HG02981 (cell line): ENCODE results near the gene EFHD2.
A peak's percentile ranks its signal among the peaks of the same experiment; 100 is the strongest.
"Not testable (repeated sequence)": the region's sequence is repeated elsewhere in the genome, so short reads cannot be mapped to it uniquely, and the experiment has no call there.

Source experiments
- ATAC-seq: cut with Tn5 transposase; IDR thresholded peaks from one replicate; pipeline ENCODE4 v1.9.1; 2021; ENCODE audit warnings: mild to moderate bottlenecking, moderate library complexity; ENCODE audit not compliant: unreplicated experiment

Gene EFHD2

GRCh38 chr1:15411593-15412137 is 2.0 kb downstream of the EFHD2 start:
- ATAC-seq: peak; percentile 52

- ATAC-seq: no peak
Observed at GRCh38 chr1:15412175-15412800, 2.6 kb downstream of the EFHD2 start.

- ATAC-seq: no peak
Observed at GRCh38 chr1:15412843-15413242, 3.2 kb downstream of the EFHD2 start.

DNA sequence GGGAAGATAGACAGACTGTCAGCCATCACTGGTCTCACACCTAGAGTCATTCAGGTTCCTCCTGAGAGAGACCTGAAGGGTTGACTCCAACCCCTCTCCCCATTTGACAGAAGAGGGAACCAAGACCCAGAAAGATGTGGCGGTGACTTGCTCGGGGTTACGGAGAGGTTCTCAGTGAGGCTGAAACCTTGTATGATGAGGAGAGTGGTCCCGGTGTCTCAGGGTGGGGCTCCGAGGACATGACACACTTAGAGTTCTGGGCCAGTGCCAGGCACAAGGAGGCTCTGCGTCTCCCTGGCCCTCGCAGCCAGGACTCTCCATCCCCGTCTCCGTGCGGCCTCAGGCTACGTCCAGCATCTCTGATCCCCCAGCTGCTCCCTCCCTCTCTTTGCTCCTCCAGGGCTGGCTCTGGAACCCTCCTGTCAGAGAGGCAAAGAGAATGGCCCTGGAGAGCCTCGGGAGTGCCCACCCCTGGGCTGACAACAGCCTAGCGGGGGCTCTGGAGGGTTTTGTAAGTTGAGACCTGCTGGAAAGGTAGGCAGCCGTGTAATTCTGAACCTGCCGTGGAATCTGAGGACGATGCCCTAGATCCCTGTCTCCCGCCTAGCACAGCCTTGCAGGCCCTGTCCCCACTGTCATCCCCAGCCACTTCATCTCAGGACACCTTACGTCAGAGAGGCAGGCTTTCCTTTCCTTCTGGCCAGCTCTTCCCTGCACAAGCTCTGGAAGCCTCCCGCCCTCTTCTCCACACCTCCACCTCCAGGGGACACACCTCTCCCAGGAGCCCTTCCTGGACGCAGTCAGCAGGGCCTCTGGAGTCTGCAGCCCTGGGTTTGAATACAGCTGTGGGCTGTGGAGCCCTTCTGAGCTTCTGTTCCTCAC is 4.1 kb downstream of the EFHD2 start:
- no peak for ATAC-seq

GRCh38 chr1:15414445-15414983 is 4.8 kb downstream of the EFHD2 start:
- ATAC-seq: no peak

GRCh38 chr1:15417059-15417934 is 7.6 kb downstream of the EFHD2 start:
- ATAC-seq: peak; percentile 39

DNA sequence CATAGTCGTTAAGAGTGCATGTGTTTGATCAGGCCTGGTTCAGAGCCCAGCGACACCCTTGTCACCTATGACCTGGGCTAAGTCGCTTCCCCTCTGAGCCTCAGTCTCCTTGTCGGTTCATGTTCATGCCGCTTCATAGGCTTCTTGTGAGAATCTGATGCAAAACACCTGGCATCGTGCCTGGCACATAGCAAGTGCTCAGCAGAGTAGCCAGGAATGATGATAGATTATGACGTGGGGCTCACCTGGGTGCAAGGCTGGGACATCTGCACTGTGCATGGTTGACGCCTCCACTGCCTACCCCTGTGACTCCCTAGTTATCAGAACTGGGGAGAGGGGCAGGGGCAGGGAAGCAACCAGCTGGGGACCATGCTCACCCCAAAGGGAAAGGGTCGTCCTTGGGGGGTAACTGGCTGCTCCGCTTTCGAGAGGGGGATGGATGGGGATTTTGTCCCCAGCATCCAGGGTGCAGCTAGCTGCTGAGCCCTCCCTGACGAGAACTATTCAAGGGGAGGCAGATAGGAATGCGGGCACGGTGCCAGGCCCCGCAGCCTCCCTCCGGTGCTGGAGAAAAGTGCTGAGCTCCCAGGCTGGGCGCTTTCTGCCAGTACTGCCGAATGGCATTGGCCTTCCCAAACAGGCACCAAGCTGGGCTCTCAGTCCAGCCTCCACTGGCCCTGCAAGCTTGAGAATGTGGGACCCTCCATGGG is 9.3 kb downstream of the EFHD2 start:
- no peak for ATAC-seq

DNA sequence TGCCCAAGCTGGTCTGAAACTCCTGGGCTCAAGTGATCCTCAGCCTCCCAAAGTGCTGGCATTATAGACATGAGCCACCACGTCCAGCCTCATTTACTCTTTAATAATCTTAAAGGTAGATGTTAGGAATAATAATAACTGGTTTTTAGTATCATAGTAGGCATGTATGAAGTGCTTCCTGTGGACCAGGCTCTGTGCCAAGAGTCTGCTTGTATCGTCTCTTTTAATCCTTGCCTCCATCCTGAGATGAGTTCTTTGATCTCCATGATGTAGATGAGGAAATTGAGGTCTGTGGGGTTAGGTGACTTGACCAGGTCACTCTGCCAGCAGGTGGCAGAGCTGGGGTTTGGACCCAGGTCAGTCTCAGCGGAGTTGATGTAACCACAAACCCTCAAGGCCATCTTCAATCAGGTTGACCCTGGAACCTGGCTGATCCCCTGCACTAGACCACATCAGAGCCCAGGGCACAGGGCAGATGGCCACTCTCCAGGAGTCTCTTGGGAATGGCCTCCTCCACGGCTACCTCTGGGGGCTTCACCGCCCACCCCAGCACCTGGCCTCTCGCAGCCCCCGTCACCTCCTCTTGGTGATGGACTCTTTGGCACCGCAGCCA is 11.3 kb downstream of the EFHD2 start:
- ATAC-seq: no peak

DNA sequence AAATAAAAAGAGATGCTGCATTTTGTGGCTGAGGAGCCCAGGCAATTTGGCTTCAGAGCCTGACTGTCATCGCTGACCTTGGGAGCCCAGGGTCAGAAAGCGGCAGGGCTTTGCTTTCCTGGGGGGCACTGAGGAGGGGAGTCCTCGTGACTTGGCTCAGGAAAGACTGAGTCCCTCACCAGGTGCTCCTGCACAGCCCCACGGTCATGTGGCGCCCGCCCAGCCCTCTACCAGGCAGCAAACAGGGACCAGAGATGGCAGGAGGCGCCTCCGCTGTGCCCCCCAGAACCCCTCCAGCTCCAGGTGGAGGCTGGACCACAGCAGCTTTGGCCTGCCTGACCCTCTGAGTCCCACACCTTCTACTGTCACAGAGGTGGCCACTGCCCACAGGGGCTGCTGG is 13.2 kb downstream of the EFHD2 start:
- ATAC-seq: no peak

DNA sequence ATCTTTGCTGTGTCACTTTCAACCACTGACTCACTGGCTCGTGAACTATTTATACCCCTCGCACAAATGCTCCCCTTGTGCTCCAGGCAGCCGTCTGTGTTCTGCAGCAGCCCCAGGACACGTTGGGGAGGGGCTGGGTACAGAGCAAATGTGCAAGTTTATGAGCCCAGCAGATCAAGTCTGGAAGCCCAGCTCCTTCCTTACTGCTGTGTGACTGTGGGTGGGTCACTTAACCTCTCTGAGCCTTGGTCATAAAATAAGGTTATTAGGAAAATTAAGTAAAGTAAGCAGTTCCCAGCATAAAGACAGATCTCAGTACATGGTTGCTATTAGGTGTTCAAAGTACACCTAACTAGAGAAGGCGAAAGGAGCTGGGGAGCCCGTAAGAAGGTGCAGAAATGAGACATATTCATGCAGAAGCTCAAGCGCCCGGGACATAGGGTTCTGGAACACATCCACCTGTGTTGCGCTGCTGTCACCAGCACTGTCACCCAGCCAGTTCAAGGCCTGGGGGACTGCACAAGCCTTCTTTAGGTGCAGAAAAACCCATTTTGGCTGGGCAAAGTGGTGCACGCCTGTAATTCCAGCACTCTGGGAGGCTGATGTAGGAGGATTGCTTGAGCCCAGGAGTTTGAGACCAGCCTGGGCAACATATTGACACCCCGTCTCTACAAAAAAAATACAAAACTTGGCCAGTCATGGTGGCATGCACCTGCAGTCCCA is 13.8 kb downstream of the EFHD2 start:
- no peak for ATAC-seq

GRCh38 chr1:15424146-15424667 is 14.5 kb downstream of the EFHD2 start:
- ATAC-seq: no peak

DNA sequence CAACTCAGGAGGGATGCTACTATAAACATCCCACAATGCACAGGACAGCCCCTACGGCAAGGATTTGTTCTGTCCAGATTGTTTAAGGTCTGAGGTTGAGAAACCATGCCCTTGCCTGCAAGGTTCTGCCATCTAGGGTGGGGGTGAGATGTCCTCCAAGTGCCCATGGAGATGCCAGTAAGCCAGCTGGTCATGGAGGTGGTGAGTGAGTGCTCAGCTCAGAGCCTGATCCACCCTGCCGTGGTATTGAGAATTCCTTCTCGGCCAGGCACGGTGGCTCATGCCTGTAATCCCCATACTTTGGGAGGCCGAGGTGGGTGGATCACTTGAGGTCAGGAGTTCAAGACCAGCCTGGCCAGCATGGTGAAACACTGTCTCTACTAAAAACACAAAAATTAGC is 15.3 kb downstream of the EFHD2 start:
- no peak for ATAC-seq

GRCh38 chr1:15425521-15425920 is 15.8 kb downstream of the EFHD2 start:
- no peak for ATAC-seq

GRCh38 chr1:15425958-15426357 is 16.3 kb downstream of the EFHD2 start:
- ATAC-seq: no peak

GRCh38 chr1:15426492-15427279 is 17.0 kb downstream of the EFHD2 start:
- ATAC-seq: no peak

DNA sequence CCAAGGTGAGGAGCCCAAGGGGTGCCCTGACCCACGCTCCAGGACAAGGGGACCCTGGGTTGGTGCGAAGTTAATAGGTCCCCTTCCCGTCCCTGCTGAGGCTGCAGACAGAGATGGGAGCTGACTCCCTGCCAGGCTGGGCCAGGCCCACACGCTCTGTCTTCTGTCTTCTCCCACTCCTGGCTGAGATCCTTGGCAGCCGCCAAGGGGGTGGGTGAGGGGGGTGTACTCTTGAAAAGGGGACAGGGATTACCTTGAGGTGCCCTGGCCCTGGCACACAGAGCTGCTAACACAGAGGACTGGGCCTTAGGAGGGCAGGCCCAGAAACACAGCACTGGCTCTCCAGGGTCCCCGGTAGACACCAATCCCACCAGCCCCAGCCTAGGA is 17.6 kb downstream of the EFHD2 start:
- no peak for ATAC-seq

DNA sequence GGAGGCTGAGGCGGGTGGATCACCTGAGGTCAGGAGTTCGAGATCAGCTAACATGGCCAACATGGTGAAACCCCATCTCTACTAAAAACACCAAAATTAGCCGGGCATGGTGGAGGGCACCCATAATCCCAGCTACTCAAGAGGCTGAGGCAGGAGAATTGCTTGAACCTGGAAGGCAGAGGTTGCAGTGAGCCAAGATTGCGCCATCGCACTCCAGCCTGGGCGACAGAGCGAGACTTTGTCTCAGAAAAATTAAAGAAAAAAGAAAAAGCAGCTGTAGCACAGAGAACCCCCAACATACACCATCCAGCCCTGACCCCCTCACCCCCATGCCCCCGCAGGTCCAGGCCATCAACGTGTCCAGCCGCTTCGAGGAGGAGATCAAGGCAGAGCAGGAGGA is 18.6 kb downstream of the EFHD2 start:
- not testable (repeated sequence) for ATAC-seq

DNA sequence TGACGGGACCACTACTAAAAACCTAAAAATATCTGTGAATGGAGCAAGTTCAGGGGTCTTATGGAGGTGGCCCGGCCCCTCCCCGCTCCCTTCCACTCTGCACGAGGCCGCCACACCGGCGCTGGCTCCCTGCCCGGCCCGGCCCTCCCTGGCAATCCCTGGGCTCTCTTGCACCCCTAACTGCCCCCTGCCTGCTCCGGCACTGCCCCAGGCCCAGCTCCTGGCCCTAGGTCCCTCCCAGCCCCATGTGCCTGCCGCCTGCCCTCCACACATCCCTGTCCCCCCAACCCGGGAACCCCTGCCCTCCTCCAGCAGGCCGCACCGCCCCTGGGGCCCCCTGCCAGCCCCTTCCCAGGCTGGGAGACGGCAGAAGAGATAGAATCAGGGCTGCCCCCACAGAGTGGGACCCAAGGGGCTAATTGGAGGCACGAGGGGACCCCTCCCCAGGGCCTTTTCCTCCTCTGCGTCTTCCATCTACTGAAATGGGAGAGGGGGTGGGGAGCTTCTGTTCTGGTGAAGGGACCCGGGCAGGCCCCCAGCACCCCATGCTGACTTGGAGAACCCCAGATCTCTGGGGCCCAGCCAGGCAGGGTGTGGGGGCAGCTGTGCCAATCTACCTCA is 19.2 kb downstream of the EFHD2 start:
- no peak for ATAC-seq
